Memory B cell (primary cell): Measurements from ENCODE around the gene FPR1.

Experiments used
- ATAC-seq: fragments of 150-1000 bp; cut with Tn5 transposase; 2 replicates; pipeline ENCODE4 v1.10.0; 2021; ENCODE audit warnings: low read depth, mild to moderate bottlenecking, moderate library complexity
- DNase-seq, 2 donors: peaks; one replicate each; pipeline ENCODE4 v3.0.0; 2022; ENCODE audit warnings: low spot score in 2 of 2
- H3K27ac Mint-ChIP-seq: one replicate; pipeline ENCODE4 v1.8.0; 2022; ENCODE audit warnings: mild to moderate bottlenecking, moderate library complexity, mixed read lengths
- H3K27me3 Mint-ChIP-seq: one replicate; pipeline ENCODE4 v1.8.0; 2022; ENCODE audit warnings: mixed read lengths
- H3K36me3 Mint-ChIP-seq: one replicate; pipeline ENCODE4 v1.8.0; 2022; ENCODE audit warnings: mild to moderate bottlenecking, mixed read lengths
- H3K4me1 Mint-ChIP-seq: one replicate; pipeline ENCODE4 v1.8.0; 2022; ENCODE audit warnings: mixed read lengths
- H3K4me3 Mint-ChIP-seq: one replicate; pipeline ENCODE4 v1.8.0; 2022; ENCODE audit warnings: mild to moderate bottlenecking, moderate library complexity, mixed read lengths
- H3K9me3 Mint-ChIP-seq: one replicate; pipeline ENCODE4 v1.8.0; 2022; ENCODE audit warnings: mixed read lengths

FPR1 gene, protein sequence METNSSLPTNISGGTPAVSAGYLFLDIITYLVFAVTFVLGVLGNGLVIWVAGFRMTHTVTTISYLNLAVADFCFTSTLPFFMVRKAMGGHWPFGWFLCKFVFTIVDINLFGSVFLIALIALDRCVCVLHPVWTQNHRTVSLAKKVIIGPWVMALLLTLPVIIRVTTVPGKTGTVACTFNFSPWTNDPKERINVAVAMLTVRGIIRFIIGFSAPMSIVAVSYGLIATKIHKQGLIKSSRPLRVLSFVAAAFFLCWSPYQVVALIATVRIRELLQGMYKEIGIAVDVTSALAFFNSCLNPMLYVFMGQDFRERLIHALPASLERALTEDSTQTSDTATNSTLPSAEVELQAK

DNA sequence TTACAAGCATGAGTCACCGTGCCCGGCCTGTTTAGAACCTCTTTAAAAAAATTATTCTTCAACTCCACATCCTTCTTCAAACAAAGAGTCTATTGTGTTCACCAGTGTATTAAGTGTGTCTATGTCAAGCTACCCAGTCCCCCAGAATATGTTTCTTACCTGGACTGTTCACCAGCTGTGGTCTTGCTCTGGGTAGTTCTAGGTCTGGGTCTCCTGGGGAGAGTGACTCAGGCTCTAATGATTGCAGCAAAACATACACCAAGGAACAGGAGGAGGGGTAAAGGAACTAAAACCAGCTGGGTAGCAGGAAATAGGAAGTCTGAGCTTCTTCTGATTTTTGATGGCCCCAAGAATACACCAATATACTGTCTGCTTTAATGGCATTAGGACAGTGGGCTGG is at the start of gene FPR1:
Gene FPR1 (minus strand): TSS at position 224 of the 400 bp plus-strand sequence. CDS start 4,884 bp downstream, outside the sequence.
- ATAC-seq (peak; percentile 79), DNase-seq (no peak)
- Mint-ChIP-seq H3K4me1 (peaks cover 10% of the 10 kb centered on the region), H3K4me3 (peak within 1 kb of the TSS; percentile 18), H3K9me3 (peaks cover 19% of the 10 kb centered on the region), H3K27ac (no peak within 1 kb of the TSS), H3K27me3 (peaks cover 5% of the 10 kb centered on the region), H3K36me3 (peaks cover 2% of the 10 kb centered on the region)

DNA sequence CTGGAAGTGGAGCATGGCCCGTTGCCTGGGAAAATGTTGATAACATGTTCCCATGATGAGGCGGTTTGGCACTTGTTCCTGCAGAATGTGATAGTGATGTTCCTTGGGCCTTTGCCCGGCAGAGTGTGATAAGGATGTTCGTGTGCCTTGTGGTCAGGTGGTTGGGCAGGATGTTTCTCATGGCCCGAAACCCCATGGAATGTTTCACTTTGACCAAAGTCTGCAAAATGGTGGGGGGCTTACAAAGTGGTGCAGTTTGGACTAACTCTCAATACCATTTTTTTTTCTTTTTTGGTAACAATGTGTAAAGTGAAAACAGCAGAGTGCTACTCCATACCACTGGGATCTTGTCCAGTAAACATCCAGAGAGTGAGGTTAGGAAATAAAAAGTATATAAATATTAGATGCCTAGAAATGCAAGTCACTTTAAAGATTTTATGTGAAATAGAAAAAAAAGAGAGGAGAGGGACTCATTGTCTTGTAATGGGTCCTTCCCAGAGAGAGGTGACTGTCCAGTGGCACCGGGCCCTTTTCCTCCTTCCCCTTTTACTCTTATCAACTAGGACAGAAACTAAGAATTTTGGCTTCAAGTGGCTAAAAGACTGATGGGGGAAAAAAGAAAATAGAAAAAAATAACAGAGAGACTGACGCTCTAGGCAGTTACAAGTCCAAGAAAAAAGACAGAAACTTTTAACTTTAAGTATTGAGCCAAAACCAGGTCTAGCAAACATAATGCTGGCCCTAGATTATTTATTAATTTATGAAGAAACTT is 49.0 kb upstream of the FPR1 start:
- Mint-ChIP-seq H3K9me3 (peaks cover 8% of the 10 kb centered on the region), H3K27me3 (peaks cover 11% of the 10 kb centered on the region), H3K4me1 (no peaks in the 10 kb centered on the region)

DNA sequence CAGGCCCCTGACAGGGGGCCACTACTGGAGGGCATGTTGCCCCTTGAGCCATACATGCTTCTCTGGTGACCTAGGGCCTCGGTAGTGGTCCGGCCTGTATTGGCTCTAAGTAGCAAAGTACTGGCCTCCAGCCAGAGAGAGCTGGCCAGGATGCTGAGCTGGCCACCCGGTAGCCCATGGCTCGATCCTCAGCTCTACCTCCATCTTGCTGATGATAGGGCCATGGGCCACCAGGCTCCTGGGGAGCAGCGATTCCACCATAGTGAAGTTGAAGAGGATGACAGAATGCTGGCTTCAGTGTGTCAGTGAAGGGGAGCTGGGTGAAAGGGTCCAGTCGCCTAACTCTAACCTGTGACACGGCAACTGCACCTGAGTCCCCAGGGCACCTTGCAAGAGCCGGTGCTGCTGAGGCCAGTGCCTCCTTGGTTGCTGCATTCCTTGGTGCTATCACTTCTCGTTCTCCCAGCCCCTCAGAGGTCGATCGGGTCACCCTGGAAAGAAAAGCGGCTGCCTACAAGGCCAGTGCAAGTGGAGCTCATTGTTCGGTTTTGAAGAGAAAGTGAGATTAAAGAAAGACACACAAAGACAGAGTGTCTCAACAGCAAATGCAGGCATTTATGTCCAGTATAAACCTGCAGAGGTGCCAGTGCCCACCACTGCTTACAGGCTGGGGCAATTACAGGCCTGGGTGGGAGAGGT is 48.2 kb upstream of the FPR1 start:
- no peak for DNase-seq
- Mint-ChIP-seq H3K4me3 (no peak overlapping the region), H3K36me3 (peaks cover 2% of the 10 kb centered on the region), H3K9me3 (peaks cover 8% of the 10 kb centered on the region), H3K4me1 (no peaks in the 10 kb centered on the region), H3K27ac (no peak overlapping the region), H3K27me3 (peaks cover 11% of the 10 kb centered on the region)
- no peak for ATAC-seq

More for the DNA sequence above, 49.0 kb upstream of the FPR1 start:
- H3K27ac Mint-ChIP-seq: no peak overlapping the region
- ATAC-seq (no peak), DNase-seq (no peak)
- H3K4me3 Mint-ChIP-seq: no peak overlapping the region
- H3K36me3 Mint-ChIP-seq: peaks cover 2% of the 10 kb centered on the region

DNA sequence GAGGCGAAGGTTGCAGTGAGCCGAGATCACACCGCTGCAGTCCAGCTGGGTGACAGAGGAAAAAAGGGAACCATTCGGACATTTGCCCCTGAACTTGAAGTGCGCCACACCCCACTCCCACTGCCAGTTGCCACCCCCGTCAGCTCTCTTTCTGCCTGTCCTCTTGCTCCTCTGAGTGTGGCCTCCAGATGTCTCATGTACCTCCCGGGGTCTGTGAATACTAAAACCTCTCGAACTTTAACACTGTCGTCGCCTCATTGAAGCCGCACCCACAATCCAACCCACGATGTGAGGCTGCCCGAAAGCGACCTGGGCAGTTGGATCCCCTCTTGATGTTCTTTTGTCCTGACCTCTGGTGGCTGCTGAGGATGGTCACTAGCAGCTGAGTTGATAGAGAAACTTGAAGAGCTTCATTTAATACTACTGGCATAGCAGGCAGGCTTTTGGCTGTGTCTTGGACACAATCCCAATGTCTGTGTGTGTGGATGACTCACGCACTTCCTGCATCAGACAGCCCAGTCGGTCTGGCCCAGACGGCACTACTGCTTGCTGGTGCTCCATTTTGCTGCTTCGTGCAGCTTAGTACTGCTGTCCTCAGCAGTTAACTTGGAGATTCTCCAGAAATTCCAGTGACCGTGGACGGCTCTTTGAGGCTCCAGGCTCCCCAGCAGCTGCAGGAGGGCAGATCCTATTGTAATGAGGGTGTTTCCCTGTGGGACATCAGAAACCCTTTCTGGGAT is 47.5 kb upstream of the FPR1 start:
- Mint-ChIP-seq H3K9me3 (peaks cover 6% of the 10 kb centered on the region), H3K4me3 (no peak overlapping the region), H3K27ac (no peak overlapping the region), H3K4me1 (no peaks in the 10 kb centered on the region), H3K36me3 (peaks cover 2% of the 10 kb centered on the region), H3K27me3 (peaks cover 11% of the 10 kb centered on the region)
- DNase-seq (no peak), ATAC-seq (no peak)

DNA sequence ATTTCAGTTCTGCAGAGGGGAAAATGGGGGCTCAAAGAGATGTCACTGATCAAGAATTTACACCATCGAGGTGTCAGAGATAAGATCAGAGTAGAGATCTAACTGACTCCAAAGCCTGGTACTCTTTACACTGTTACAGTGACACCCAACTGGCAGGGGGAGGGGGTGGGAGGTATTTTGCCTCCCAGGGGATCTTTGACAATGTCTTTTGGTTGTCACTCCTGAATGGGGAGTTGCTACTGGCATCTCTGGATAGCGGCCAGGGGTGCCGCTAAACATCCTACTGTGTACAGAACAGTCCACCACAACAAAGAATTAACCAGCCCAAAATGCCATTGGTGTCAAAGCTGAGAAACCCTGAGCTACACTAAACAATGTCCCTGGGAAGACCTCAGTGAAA is 46.4 kb upstream of the FPR1 start:
- no peak for ATAC-seq
- peaks cover 2% of the 10 kb centered on the region for H3K36me3 Mint-ChIP-seq
- H3K4me3 Mint-ChIP-seq: no peak overlapping the region

DNA sequence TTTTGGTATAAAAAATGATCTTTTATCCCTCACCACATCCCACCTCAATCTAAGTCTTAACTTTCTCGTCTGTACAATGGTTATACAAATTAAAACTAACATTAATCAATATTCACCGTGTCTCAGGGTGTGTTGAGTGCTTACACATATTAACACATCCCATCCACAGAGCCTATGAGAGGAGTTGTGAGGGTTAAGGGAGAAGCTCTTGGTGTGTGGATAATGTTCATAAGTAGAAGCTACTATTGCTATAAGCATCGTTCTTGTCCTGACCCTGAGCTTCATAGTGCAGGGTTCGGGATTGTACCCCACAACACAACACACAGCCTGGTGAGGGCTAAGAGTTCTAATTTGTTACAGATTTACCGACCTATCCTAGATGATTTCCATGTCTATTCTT is 45.8 kb upstream of the FPR1 start:
- H3K4me3 Mint-ChIP-seq: no peak overlapping the region
- ATAC-seq: no peak
- DNase-seq: no peak
- peaks cover 11% of the 10 kb centered on the region for H3K27me3 Mint-ChIP-seq
- H3K4me1 Mint-ChIP-seq: no peaks in the 10 kb centered on the region
- peaks cover 3% of the 10 kb centered on the region for H3K9me3 Mint-ChIP-seq
- H3K27ac Mint-ChIP-seq: no peak overlapping the region
- peaks cover 2% of the 10 kb centered on the region for H3K36me3 Mint-ChIP-seq

More for the DNA sequence above, 46.4 kb upstream of the FPR1 start:
- Mint-ChIP-seq H3K9me3 (peaks cover 3% of the 10 kb centered on the region), H3K27ac (no peak overlapping the region), H3K27me3 (peaks cover 11% of the 10 kb centered on the region), H3K4me1 (no peaks in the 10 kb centered on the region)
- no peak for DNase-seq

DNA sequence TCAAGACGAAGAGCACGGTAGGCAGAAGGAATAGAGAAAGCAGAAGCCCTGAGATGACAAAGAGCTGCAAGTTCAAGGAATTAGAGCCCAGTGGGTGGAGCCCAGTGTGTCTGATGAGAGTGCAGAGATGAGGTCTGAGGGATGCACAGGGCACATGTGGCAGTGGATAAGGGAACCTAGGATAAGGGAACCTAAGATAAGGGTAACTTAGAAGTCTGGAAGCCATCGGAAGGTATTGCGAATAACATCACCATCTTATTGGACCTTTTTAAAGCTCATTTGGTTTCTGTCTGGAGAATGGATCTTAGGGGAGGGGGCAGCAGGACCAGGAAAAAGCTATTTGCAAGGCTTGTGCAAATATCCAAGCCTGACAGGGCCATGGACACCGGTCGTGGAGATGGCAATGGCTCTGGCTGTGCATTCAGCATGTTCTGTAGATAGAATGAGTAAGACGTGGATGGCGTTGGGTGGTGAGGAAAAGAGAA is 44.6 kb upstream of the FPR1 start:
- ATAC-seq (no peak), DNase-seq (no peak)
- Mint-ChIP-seq H3K9me3 (peaks cover 5% of the 10 kb centered on the region), H3K36me3 (peaks cover 2% of the 10 kb centered on the region), H3K4me1 (no peaks in the 10 kb centered on the region), H3K4me3 (no peak overlapping the region), H3K27me3 (peaks cover 11% of the 10 kb centered on the region), H3K27ac (no peak overlapping the region)

DNA sequence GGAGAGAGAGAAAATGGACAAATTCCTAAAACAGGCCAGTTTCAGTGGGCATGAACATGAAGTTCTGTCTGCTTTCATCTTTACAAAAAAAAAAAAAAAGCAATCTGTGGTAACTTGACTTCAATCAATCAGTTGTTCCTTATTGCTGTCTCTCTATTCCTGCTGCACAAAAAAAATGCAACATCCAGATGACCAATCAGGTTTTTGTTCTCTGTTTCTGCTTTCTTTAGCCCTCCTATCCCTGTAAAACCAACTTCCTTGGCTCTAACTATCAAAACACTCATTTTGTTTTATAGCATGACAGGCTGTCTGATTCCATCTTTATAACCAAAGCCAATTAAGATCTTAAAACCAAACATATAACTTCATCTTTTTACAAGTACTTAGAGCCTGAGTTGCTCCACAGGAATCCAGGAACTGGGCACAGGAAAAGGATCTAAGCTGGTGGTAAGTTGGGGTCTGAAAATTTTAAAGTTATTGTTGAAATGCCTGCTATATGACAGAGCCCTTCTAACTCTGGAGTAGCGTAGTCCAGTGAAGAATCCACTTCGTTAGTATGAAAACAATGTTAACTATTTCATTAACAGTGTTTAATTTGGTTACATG is 43.3 kb upstream of the FPR1 start, which contains the start of gene FPR3:
Gene FPR3 (plus strand): TSS at position 273 of the 606 bp plus-strand sequence. CDS start 28,592 bp downstream, outside the sequence.
- no peak within 1 kb of the TSS for H3K4me3 Mint-ChIP-seq
- no peak within 1 kb of the TSS for H3K27ac Mint-ChIP-seq
- H3K36me3 Mint-ChIP-seq: peaks cover 2% of the 10 kb centered on the region
- ATAC-seq: no peak
- peaks cover 5% of the 10 kb centered on the region for H3K9me3 Mint-ChIP-seq
- no peaks in the 10 kb centered on the region for H3K4me1 Mint-ChIP-seq
- no peak for DNase-seq
- peaks cover 10% of the 10 kb centered on the region for H3K27me3 Mint-ChIP-seq

DNA sequence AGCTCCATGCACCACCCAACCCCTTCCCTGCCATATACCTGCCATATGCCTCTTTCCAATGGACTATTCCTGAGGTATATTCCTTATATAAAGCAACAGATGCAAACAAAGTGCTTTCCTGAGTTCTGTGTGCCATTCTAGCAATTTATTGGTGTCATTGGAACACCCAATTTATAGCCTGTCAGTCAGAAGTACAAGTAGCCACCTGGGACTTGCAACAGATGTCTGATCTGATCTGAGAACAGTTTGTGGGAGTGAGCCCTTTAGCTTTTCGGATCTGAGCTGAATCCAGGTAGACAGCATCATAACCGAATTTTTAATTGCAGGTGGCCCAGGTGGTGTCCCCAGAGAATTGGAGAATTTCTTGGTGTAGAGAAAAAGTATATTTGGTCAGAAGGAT is 42.3 kb upstream of the FPR1 start:
- Mint-ChIP-seq H3K9me3 (peaks cover 6% of the 10 kb centered on the region), H3K4me1 (no peaks in the 10 kb centered on the region), H3K36me3 (no peaks in the 10 kb centered on the region), H3K4me3 (no peak overlapping the region), H3K27me3 (peaks cover 11% of the 10 kb centered on the region), H3K27ac (no peak overlapping the region)
- ATAC-seq: no peak
- DNase-seq: no peak

DNA sequence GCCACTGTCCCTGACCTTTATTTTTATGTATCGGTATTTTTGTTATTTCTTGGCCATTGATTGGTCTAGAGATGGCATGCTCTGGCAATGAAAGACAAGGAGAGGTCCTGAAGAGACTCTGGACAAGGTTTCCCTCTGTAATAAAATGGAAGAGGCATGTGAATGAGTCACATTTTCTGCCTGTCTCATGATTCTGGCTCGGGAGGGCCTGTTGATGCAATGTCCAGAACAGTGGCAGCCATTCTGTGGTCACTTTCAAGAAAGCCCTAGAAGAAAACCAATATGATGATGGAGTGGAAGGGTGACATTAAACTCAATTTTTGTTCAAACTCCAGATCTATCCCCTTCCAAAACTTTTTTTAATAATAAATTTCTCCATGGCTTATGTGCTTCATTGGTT is 41.3 kb upstream of the FPR1 start:
- DNase-seq: no peak
- Mint-ChIP-seq H3K4me1 (no peaks in the 10 kb centered on the region), H3K27me3 (peaks cover 12% of the 10 kb centered on the region), H3K27ac (no peak overlapping the region), H3K4me3 (no peak overlapping the region), H3K36me3 (no peaks in the 10 kb centered on the region), H3K9me3 (peaks cover 5% of the 10 kb centered on the region)
- ATAC-seq: no peak

DNA sequence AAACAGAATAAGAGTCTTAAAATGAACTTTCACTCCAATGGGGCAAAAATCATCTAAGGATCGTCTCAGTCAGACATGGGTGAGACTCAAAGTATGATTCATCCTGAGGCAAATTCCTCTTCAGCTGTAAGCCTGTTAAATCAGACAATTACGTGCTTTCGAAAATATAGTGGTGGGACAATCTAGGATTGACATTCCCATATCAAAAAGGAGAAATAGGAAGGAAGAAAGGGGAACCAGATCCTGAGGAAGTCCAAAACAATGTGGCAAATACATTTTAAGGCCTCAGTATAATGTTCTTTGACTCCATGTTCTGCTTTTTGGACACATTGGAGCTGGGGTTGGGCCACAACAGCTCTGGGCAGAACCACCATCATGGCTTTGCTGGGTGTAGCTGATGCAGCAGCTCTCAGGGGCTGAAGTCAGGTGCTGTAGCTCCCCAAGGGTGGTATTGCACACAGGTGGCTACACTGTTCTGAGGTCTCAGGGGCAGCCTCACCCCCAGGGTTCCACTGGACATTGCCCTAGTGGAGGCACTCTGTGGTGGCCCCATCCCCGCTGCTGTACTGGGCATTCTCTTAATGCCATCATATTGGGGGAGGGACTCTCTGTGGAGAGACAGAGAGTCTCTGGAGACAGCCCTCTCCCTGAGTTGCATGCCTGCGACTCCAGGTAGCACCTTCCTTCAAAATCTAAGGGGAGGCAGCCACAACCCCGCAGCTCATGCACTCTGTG is 37.5 kb upstream of the FPR1 start:
- Mint-ChIP-seq H3K9me3 (peaks cover 6% of the 10 kb centered on the region), H3K27ac (no peak overlapping the region), H3K36me3 (no peaks in the 10 kb centered on the region), H3K4me3 (no peak overlapping the region), H3K27me3 (peaks cover 7% of the 10 kb centered on the region), H3K4me1 (no peaks in the 10 kb centered on the region)
- ATAC-seq: no peak
- DNase-seq: no peak

DNA sequence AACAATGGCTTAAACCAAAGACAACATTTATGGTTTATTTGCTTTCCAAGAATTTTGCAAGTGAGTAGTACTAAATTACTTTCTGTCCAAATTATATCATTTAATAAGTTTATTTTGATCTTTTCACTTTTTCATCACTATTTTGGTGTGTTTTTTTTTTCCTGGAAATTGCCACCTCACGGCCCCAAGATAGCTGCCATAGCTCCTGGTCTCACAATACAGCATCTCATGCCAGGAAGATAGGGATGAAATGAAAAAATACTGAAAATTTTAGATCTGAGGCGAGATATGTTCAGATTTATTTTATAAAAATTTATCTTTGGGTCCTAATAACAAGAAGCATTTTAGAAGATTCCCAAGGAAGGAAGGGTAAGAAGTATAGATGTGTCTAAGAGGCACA is 36.4 kb upstream of the FPR1 start:
- Mint-ChIP-seq H3K27me3 (peaks cover 7% of the 10 kb centered on the region), H3K9me3 (peaks cover 6% of the 10 kb centered on the region), H3K4me3 (no peak overlapping the region), H3K4me1 (no peaks in the 10 kb centered on the region), H3K36me3 (no peaks in the 10 kb centered on the region), H3K27ac (no peak overlapping the region)
- ATAC-seq (no peak), DNase-seq (no peak)
